GM19351 (cell line): Measurements from ENCODE around the gene ZSCAN16.

Experiments used
- ATAC-seq: cut with Tn5 transposase; IDR thresholded peaks from one replicate; pipeline ENCODE4 v1.9.1; 2021; ENCODE audit warnings: mild to moderate bottlenecking, moderate library complexity; ENCODE audit not compliant: unreplicated experiment

Gene ZSCAN16

DNA sequence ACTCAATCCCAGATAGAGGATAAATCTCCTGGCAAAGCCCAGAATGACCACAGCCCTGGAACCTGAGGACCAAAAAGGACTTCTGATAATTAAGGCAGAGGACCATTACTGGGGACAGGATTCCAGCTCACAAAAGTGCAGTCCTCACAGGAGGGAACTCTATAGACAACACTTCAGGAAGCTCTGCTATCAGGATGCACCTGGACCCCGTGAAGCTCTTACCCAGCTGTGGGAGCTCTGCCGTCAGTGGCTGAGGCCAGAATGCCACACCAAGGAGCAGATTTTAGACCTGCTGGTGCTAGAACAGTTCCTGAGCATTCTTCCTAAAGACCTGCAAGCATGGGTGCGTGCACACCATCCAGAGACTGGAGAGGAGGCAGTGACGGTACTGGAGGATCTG lies 992 bp downstream of the ZSCAN16 start:
- ATAC-seq = no peak

DNA sequence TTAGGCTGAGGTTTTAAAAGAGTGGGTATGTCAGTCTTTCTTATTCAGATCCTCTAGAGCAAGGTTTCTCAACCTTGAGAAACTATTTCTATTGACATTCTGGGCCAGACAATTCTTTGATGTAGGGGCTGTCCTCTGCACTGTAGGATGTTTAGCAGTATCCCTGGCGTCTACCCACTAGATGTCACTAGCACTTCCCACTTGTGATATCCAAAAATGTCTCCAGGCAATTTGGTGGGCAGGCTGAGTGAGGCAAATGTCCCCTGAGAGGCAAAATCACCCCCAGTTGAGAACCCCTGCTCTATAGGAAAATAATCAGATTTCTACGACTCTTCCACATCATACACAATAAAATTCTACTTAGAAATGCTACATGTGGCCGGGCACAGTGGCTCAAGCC lies 9.6 kb downstream of the ZSCAN16 start:
- ATAC-seq = no peak

DNA sequence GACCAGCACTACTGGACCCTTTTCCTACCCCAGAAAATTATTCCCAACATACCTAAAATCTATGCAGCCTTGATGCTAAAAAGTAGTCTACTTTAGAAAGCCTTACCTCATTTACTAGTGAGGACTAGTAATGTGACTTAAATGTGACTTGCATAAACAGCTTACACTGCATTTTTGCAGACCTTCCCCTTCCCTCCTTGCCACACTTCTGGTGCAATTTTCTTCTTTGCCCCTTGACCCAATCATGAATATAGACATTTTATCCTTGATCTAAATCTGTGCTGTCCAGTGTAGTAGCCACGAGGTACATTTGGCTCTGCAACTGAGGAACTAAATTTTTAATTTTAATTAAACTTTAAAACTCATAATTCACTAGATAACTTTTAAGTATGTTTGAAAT lies 10.3 kb downstream of the ZSCAN16 start:
- no peak for ATAC-seq

DNA sequence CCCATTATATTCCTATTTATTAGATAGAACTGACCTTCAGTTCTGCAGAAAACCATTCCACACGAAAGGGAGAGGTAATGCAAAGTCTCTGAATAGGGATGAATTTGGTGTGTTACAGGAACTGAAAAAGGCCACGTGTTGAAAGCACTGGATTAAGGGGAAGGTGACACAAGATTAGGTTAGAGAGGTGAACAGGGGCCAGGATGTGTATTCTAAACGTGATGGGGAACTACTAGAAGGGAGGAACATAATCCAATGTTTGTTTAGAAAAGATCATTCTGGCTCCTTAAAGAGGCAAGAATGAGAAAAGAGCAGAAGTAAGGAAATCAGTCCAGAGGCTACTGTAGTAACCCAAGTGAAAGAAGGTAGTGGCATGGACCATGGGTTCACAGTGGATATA lies 11.0 kb downstream of the ZSCAN16 start:
- no peak for ATAC-seq

DNA sequence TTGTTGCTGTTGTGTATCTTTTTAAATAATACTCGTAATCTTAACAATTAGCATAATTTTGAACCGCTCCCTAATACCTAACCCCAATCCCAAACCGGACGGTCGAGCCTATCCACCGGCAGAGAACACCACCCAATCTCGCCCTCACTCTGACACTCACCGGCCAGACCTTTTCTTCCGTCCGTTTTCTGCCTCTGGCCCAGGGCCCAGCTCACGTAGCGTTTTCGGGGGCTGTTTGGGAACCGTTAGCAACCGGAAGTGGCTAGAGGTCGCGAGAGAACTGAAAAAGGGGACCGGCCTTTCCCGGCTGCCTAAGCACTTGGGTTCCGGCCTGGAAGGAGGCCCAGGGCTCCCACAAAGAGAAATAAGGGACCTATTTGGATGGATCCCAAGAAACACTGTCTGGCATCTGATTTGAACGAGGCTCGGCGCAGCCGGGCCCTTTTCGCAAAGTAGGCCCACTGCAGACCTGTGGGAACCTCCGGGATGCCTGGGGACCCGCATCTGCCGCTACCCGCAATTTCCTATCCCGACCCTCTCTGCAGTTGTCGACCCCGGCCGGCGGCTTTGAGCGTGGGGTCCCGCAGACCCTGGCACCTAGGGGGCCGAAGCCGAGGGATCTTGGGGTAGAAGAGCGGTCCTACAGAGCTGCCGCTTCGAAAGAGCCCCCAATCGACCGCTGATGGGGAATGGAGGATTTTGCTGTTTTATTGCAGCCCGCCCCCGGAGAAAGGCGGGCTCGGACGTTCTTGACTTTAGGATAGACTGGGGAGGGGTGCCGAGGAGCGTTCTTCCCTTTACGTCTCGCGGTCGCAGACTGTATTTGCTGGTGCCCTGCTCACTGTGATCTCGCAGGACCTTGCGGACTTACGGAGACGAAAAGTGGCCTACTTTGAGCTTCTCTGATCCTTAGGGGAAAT lies 12.4 kb downstream of the ZSCAN16 start:
- ATAC-seq = peak; percentile 62

DNA sequence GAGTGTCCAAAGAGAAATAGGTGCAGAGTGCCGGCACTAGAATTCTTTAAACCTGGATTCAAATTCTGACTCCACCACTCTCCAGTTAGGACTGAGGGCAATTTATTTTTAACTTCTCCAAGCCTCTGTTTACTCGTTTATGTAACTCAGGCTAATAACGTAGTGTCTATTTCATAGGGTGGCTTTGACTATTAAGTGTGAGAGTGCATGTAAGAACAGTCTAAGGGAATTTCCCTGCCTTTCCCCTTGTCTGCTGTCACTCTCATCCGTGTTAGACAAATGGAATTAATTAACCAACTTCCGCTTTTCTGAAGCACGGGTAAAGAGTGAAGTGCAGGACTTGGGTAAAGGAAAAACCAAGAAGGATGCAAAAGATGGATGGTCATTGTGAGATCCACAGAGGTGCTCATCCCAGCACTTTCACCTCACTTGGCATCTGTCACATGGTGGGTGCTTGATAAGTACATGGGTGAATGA lies 13.1 kb downstream of the ZSCAN16 start:
- peak; percentile 25 for ATAC-seq

DNA sequence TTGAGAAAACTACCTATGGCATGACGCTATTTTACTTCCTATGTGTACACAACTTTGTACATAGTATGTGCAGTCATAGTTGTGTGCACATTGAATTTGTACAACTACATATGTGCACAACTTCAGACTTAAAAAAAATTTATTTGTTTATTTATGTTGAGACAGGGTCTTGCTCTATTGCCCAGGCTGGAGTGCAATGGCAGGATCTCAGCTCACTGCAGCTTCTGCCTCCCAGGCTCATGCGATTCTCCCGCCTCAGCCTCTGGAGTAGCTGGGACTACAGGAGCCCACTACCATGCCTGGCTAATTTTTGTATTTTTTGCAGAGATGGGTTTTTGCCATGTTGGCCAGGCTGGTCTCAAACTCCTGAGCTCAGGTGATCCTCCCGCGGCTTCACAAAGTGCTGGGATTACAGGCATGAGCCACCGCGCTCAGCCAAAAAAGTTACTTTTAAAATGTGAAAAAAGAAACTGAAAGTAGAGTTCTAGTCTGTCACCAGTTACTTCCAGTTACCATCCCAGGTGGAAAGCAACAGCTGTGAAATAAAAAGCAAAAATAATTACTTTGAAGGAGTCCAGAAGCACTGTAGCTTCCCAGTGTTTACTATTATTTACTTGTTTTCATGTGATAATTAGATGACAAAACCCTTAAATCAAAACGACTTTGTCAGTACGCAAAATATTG lies 15.6 kb downstream of the ZSCAN16 start:
- ATAC-seq = no peak

DNA sequence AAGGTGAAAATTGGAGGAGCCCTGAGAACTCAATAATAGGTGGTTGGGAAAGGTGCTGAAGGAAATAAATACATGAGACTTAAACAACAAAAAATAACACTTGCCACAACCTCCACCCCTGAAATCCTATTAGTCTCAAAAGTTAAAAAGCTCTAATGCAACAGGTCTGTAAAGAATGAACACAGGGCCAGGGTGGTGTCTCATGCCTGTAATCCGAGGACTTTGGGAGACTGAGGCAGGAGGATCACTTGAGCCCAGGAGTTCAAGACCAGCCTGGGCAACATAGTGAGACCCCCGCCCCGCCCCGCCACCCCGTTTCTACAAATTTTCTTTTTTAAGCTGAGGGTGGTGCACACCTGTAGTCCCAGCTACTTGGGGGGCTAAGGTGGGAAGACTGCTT lies 16.2 kb downstream of the ZSCAN16 start:
- ATAC-seq = no peak

DNA sequence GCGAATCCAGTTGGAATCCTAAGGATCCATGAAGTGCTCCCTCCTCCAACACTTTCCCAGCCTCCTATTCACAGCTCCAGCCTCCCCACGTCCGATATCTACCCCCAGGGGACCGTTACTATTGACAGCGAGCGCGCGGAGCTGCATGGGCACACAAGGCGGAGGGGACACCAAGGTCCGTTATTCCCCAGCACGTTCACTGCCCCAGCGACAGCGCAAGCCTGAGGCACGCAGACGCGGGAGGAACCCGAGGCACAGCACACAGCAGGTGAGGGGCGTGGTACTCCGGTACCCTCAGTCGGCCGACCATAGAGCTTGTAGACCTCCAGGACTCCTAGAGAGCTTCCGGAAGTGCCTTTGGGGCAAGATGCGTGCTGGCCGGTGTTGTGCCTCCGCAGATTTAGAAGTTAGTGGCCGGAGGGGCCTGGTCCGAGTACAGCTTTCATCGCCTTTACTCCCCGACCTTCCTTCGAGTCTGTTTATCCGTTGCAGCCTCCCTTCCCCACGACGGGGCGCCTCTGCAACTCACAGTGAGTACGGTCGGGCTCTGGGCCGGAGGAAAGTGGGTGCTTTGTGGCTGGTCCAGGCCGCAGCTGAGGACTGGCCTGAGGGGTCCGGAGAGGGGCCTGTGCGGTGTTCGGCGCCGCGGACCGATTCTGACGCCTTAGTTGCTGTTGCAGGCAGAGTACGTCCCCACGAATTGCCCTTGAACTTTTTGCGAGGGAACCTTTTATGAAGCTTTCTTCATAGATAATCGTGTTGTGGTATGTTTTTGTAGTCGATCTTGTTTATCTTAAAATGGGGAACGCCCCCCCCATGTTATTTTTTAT lies 17.3 kb downstream of the ZSCAN16 start, which contains the start of gene ZKSCAN8:
TSS of gene ZKSCAN8 (plus strand) at position 384 of the 830 bp plus-strand sequence. CDS start 6,525 bp downstream, outside the sequence.
- peak; percentile 86 for ATAC-seq

DNA sequence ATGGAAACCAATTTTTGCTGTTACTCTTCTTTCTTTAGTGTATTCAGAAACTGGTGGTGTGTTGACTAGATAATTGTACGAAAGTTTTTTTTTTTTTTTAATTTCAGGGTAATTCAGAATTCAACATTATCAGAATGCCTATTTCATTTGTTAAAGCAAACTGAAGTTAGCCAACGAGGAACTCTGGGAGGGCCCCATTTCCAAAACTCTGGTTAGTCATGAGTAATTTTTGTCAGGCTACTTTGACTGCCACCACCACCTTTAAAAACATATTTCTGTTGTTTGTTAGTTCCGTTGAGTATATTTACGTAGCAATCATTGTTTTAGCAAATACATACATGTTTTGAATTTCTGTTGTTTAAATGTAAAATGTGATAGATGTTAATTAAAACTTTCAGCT lies 18.0 kb downstream of the ZSCAN16 start:
- ATAC-seq = no peak

DNA sequence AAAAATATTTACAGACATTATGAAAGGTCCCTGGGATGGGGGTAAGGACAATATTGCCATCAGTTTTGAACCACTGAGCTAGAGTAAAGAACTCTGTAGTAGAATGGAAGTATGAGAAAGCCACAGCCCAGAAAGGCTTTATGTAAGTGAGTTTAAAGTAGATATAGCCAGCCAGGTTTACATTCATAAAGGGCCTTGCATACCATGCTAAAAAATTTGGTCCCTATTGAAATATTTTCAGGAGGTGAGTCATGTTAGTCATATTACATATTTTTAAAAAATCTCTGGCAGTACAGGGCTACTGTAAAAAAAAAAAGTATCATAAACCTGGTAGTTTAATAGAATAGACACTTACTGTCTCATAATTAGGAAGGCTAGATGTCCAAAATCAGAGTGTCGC lies 20.8 kb downstream of the ZSCAN16 start:
- ATAC-seq = no peak

DNA sequence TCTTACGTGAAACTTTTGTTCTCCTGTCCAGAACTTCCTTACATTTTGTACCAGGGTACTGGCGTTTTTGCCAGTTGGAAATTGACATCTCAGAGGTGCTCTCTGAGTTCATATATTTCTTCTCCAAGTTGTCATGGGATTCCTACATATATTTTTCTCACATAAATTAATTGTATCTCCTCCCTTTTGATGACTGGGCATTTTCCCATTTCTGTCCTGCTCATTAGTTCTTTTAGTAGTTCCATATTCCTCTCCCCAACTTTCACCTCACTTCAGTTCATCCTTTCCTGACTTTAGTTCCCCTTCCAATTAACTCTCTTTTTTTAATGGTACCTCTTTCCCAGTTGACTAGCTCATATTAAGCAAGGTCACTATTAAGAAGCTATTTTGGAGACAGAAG lies 28.1 kb downstream of the ZSCAN16 start:
- ATAC-seq = no peak

DNA sequence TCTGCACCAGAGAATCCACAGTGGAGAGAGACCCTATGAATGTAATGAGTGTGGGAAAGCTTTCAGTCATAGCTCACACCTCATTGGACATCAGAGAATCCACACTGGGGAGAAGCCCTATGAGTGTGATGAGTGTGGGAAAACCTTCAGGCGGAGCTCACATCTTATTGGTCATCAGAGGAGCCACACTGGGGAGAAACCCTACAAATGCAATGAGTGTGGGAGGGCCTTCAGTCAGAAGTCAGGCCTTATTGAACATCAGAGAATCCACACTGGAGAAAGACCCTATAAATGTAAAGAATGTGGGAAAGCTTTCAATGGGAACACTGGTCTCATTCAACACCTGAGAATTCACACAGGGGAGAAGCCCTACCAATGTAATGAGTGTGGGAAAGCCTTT lies 29.1 kb downstream of the ZSCAN16 start:
- ATAC-seq = no peak

DNA sequence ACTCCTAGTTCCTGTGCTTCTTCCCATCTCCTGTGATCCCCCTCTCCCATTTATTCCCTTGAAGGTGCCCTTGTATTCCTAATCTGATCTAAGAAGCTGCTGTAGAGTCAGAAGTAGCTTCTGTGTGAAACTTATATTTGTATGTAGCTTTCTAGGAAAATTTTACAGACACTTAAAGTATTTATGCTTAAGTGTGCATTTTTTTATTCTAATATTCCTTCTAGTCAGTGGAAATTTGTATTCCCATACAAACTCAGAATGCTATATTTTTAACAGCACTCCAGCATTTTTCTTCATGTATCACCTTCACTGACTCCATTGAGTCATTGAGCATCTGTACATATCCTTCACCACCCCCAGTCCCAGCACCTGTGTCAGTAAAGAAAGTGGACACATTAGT lies 29.9 kb downstream of the ZSCAN16 start:
- no peak for ATAC-seq

DNA sequence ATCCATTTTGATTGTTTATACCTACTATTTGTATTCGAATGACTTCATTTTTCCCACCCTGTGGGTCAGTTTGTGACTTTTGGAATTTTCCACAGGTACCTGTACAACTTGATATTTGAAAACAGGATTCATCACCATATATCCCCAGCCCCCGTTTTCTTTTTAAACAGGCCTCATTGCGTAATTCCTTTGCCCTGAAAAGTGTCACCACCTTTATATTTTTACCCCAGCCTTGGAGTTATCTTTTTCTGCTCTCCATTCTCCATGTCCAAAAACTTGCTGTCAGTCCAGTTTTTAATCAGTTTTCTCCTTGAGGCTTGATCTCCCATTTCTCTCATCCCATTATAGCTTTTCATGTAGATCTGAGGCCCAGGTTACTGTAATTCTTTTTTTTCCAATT lies 33.9 kb downstream of the ZSCAN16 start:
- ATAC-seq = no peak

DNA sequence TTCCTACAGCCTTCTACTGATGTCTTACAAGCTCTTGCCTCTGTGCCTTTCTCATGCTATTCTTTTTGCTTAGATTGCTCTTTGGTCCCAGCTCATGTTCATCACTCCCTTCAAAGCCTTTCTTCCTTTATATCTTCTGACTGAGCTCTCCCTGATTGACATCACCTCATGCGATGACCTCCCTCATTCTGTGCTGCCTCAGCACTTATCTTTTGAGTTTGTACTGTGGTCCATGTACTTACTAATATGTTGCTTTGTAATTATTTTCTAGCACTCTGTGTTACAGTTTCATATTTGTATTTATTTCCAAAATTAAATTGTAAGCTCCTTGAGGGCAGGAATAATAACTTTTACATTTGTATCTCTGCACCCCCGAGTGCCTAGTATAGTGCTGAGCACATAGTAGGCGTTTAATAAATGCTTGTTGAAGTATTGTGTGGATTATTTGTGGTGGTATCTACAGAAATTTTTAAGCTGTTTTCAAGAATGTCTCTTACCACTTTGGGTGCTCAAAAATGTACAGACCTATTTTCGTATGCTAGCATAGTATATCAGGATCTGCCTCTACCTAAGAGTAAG lies 34.7 kb downstream of the ZSCAN16 start:
- ATAC-seq = no peak

DNA sequence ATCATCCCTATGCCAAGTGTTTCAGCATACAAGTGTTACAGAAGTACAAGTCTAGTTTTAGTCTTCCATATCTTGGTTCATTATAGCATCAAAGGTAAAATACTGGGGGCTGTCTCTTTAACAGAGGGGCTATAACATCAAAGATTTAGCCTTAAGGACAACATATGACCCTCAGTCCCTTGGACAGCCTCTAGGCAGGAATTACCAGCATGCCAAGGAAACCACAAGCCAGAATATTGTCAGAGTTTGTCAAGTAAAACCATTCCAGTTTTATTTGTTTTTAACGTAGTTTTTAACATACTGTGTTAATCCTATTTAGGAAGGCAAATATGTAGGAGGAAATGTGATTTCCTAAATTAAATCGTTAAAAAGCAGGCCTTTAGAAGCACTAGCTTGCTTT lies 35.8 kb downstream of the ZSCAN16 start:
- ATAC-seq = no peak

DNA sequence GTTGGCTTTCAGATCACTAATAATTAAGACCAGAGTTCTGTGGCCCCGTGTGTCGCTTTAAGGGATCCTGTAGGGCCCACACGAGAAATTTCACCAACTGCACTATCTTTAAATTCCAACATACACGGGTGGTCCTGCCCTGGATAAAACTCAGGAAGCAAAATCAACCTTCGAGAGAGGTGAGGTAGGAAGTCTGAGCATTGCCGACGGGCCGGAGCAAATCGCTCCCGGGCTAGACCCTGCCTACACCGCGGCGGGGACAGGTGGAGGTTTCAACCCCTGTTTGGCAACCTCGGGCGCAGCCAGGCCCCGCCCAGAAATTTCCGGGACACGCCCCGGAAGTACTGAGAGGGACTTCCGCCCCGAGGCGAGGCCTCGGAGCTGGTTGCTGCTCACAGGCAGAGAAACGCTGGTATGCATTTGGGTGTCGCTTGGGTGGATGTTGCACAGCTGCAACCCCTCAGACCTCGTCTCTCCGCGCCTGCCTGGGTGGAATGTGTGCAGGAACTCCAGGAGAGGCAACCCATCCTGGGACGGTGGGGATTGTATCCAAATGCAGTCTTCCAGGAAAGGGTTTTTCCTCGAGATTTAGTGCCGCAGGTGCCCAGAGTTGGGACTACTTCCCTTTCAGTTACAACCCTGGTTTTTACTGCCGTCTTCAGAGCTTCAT lies 37.1 kb downstream of the ZSCAN16 start:
- peak; percentile 98 for ATAC-seq

DNA sequence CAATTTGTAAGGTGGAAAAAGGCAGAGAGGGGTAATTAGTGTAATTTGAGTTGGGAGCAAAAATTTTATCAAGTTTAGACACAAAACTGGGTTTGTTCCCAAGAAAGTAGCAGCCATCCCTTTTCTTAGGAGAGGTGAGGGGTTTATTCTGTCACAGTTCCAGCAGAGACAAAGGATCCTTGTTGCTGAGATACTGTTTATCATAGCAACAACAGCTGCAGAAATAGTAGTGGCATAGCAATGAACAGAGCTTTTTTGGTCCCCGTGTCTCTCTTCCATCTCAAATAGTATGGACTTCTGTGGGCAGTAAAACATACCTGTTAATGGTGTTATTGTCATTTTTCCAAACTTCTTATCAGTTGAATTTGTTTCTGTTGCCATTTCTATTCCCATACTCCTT lies 41.2 kb downstream of the ZSCAN16 start:
- ATAC-seq = no peak

DNA sequence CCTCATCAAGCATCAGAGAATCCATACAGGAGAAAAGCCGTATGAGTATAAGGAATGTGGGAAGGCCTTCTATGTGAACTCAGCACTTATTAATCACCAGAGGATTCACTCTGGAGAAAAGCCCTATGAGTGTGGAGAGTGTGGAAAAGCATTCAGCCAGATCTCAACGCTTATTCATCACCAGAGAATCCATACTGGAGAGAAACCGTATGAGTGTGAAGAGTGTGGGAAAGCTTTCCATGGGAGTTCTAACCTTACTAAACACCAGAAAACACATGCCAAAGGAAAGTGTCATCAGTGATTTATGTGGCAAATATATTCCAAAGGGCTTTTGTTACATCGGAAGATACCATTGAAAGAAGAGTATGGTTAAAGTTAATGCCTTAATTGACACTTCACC lies 42.7 kb downstream of the ZSCAN16 start:
- ATAC-seq = no peak
